Stimulated activated CD8-positive, alpha-beta memory T cell treated with anti-CD3 and anti-CD28 coated beads, Interleukin-4, amount 100 ng/mL, for 4 hours (primary cell): ENCODE data around the gene TLR3.
"Not testable (repeated sequence)": the region's sequence is repeated elsewhere in the genome, so short reads cannot be mapped to it uniquely, and the experiment has no call there.

Source experiments
- DNase-seq, 2 donors: peaks; one replicate each; pipeline ENCODE4 v3.0.0-alpha.2; 2020; ENCODE audit warnings: low read depth in 2 of 2, low spot score in 1 of 2

The TLR3 gene

DNA sequence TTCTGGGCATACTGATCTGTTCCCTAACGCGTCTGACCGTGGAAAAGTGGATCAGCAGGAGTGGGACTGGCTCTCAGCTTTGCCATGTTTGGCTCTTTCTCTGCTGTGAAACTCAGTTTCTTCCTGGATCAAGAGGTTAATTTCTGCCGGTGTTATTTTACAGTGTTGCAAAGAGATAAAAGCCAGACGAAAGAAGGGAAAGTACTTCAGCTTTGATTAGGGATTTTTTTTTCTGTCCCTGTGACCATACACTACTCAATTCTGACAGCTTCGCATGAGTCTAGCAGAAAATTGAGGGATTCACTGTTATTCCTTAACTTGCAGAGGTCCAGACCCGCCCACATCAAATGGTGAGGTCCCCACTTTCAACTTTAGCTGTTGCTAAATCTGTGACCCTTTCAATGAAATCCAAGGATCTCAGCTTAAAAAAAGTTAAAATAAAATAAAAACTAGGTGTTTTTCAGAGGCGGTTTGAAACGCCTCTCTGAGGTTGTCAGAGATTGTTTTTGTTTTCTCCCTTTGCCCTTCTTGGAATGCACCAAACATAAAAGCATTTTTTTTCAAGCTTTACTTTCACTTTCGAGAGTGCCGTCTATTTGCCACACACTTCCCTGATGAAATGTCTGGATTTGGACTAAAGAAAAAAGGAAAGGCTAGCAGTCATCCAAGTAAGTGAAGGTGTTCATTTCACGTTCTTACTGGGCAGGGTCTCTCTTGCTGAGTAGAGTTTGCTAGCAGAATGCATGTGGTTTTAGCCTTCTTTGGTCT lies at the start of gene TLR3:
TLR3 (plus strand) TSS at position 576 of the 768 bp plus-strand sequence. CDS start 7,464 bp downstream, outside the sequence.
- DNase-seq = no peak

DNA sequence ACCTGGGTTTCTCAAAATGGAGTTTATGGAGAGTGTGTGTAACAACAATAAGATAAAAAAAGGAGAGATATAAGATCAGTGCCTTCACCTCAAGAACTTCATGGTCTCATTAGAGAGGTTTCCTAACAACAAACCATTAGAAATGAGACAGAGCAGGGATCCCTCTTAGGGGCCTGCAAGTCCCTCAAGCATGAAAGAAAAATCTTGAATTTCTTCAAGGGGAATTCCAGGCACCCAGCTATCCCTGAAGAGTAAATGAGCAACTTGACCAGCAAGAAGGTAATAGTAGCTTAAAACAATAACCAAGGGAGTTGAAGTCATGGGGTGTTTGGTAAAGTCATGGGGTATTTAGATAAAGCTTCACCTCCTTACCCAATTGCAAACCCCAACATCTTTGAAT lies 49.7 kb upstream of the TLR3 start:
- DNase-seq = no peak

DNA sequence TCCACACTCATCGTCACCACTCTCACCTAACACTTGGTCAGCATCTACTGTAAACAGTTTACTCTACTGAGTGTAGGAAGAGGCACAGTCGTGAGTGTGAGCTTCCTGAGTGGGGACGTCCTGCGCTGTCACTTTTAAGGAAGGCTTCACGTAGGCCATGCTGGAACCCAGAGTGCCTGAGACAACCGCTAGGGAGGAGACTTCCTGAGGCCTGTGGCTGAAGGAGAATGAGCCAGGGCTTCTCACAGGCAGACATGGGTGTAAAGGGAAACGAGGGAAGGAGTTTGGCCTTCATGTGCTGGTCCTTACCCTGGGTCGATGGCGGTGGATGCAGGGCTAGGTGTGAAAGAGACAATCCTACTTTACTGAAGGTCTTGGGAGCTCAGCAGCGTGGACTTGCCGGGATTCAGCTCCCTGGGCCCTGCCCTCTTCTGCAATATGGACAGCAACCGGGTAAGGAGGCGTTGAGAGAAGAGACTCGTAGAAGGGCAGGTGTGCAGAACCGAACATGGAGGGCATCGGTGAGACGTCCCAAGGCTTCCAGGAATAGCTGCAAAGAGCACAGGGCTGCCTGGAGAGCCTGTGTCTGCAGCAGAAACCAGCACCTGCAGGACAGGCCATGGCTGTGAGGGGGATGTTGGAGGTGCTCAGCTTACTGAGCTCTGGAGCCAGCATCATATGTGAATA lies 48.7 kb upstream of the TLR3 start:
- no peak for DNase-seq

DNA sequence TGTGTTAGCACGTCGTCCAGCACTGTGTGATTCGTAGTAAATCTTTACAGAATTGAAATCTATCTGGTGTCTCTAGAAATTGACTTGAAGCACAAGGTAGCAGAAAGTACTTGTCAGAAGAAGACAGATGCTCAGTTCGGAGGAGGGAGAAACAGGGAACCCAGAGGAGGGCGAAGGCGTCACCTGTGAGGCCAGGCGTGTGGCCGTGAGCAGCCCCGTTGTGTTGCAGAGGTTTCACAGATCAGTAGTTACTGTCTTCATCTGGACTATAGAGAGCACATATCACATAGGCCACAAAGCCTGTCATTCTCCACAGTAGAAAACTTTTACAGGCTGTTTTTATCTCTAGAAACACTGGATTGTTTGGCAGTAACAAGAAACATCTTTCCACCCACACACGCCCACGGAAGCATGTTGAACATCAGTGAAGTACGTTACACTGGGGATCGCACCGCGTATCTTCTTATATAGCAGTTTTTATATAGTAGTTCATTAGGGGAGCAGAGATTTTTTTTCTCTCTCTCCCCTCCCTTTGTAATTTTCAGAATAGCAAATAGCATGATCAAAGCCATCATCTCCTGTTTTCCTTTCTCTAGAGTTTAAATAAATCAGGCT lies 48.1 kb upstream of the TLR3 start:
- no peak for DNase-seq

DNA sequence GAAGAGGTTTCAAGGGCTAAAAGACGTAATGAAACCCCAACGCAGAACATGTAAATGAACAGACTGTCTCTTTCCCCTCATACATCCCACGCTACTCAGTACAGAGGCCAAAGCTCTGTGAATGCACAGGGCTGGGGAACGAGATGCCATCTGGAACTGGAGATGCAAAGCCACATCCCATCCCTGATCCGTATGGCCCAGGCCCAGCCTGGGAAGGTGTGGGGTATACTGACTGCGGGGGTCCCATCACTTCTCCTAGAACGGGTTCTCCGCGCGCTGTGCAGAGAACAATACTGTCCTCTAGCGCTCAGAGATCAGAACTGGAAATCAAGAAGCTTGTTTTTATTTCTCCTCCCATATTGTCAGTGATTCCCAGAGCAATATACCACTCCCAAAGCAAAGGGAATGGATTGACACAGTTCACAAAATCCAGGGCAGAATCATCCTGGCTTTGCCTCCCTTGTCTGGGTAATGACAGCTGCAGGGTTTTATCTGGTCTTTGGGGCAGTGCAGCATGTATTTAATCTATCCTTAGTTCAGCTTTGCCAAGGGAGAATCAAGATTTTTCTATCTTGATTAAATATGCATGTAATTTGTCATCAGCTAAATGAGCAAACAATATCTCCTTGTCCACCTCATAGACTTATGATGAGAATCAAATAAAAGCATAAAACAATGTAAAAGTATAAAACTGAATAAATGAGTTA lies 47.3 kb upstream of the TLR3 start:
- no peak for DNase-seq

DNA sequence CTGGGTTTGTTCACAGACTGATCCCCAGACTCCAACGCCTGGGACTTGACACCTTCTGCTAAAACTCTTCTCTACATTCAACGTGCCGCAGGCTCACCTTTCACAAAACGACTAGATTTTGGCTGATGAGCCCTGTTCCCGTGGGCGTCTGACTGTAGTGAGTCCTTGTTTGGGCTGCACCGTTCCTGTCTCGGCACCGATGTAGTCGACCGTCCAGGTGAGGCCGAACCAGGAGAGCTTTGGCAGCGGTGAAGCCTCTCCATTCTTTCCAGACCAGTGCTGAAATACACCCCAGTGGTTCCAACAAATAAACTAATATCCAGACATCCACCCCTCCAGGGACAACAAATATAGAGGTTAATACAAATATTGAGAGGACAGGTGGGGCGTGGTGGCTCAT lies 45.0 kb upstream of the TLR3 start:
- no peak for DNase-seq

DNA sequence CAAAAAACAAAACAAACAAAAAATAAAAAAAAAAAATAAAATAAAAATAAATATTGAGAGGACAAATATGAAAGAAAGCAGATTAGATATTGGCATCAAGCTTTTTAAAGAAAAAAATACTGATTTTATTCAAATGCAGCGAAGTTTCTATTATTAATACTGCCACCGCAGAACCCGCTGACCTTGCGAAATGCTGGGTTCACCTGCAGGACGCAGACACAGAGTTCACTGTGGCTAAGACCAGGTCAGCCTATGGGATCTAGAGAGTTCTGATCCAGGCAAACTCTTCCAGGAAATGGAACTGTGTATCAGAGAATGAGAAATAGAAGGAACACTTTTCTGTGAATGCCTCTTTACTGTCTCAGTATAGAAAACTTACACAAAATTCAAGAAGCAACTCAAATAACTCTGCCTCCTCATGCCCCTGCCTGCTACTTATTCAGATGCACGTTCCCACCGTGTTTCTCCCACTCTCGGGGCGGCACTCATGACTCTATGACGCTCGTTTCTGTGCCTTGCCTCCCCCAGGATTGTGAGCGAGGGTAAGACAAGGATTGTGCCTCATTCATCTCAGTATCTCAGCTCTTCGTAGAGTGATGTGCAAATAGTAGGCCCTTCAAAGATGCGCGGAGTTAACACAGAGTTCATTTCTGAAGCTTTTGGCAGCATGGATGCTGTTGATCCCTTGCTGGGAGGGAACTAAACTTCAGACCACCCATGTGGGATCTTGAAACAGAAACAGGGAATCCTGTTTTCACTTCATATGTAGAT lies 44.1 kb upstream of the TLR3 start:
- no peak for DNase-seq

DNA sequence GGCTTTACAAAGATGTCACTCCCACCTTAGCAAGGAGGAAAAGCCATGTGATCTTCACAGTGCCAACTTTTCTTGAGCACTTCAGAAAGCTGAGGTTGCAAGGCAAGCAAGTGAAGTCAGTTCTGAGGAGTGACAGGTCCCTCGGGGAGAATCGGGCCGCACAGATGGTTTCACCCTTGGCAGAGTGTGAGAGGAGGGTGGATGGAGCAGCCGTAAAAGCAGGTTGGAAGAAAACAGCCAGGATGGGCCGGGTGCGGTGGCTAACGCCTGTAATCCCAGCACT lies 43.6 kb upstream of the TLR3 start:
- DNase-seq = no peak

DNA sequence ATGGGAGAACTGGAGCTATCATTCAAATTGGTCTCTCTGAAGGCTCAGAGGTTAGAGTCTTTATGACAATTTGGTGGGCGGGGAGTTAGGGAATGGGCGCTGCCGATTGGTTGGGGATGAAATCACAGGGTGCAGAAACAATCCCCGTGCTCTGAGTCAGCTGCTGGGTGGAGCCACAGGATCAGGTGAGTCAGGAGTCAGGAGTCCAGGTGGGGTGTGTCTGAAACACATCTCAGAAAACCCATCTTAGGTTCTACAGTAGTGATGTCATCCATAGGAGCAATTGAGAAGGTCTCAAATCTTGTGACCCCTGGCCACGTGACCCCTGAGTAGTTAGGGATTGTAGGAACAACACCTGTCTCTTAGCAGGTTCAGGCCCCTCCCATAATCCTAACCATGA lies 41.6 kb upstream of the TLR3 start:
- no peak for DNase-seq

DNA sequence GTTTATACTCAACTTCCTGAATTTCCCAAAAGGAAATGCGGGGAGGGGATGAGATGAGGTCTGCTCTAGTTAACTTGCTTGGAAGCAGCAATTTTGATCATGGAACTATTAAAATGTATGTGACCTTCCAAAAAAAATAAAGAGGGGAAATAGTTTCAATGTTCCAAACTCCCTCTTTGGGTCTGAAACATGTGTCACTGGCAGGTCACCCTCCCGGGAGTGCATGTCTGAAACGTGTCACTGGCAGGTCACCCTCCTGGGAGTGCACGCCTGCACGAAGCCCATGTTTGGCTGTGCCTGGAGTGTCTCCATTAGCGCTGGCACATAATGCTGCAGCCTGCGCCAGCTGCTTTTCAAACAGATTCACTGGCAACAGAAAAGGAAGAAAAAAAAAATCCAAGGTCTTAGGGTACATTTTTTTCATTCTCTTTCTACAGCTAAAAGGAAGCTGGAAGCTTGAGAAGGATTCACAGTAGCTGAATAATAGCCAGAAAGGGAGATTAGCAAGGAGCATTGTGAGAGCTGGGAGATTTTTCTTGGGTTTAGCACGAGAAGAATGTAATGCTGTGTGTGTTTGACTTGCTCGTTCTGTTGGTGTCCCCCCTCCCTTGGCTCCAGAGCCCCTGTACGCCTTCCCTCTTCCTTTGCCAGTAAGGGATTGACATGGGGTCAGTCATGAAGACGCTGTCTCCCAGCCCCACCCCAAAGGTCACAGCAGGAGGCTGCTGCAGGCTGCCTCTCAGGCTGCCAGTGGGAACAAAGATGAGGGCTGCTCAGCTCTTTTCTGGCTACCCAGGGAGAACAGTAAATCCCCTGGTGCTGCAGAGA lies 39.2 kb upstream of the TLR3 start:
- no peak for DNase-seq

DNA sequence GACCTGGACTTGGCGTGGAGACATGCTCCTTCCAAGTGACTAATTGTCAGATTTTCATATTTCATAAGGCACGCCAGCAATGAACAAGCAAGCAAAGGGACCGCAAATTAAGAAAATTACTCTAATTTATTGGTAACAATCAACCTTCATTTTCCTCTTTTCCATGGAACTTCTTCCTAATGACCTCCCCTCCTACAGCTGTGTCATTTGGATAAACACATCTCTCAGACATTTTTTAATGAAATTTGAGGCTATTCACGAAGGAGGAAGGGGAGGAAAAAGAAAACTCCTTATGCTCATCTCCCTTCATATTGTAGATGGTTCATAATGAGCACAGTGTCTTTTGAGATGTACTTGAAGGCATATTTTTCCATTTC lies 38.6 kb upstream of the TLR3 start:
- no peak for DNase-seq

DNA sequence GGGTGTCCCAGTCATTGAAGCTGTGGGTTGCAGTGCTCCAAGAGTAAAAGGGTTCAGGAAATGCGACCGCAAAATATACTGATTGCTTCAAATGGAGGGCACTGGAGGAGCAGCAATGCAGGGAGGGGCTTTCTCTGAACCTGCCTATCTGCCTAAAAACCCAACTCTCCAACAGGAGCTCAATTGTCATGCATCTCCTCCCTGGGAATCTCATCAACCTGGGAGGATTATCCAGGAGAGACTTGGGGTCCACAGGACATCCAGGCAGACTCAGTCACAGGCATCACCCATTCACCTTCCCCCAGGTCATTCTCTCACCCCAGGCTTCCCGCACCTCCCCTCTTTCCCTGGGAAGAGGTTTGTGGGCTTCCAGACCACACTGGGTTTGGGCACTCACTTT lies 38.2 kb upstream of the TLR3 start:
- DNase-seq = no peak

DNA sequence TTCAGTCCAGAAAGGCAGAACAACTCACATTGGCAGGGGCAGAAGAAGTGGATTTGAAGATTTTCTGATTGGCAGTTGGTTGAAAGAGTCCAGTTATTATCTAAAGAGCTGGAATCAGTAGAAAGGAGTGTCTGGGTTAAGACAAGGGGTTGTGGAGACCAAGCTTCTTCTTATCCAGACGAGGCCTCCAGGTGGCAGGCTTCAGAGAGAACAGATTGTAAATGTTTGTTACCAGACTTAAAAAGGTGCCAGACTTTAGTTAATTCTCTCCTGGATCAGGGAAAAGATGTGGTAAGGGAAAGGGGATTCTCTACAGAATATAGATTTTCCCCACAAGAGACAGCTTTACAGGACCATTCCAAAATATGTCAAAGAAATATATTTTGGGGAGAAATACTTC lies 36.7 kb upstream of the TLR3 start:
- DNase-seq = no peak

DNA sequence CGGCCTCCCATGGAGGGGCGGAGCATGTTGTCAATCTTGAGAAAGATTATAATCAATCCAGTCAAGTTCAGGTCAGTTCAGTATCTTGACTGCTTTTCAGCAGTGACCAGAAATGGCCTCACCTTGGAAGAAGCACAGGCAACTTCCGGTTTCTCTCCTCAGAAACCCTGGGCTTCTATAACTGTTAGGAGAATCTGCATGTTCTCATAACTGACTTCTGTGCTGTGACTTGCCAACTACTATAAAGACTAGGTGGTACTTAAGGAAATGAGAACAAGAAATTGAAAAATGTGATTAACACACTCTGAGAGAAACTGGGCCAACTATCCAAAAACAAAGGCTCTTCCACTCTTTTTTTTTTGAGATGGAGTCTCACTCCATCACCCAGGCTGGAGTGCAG lies 35.9 kb upstream of the TLR3 start:
- DNase-seq = no peak

DNA sequence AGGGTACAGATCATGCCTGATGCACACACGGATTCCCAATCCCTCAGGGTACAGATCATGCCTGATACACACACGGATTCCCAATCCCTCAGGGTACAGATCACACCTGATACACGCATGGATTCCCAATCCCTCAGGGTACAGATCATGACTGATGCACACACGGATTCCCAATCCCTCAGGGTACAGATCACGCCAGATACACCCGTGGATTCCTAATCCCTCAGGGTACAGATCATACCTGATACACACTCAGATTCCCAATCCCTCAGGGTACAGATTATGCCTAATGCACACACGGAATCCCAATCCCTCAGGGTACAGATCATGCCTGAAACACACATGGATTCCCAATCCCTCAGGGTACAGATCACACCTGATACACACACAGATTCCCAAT lies 34.3 kb upstream of the TLR3 start:
- DNase-seq = not testable (repeated sequence)

DNA sequence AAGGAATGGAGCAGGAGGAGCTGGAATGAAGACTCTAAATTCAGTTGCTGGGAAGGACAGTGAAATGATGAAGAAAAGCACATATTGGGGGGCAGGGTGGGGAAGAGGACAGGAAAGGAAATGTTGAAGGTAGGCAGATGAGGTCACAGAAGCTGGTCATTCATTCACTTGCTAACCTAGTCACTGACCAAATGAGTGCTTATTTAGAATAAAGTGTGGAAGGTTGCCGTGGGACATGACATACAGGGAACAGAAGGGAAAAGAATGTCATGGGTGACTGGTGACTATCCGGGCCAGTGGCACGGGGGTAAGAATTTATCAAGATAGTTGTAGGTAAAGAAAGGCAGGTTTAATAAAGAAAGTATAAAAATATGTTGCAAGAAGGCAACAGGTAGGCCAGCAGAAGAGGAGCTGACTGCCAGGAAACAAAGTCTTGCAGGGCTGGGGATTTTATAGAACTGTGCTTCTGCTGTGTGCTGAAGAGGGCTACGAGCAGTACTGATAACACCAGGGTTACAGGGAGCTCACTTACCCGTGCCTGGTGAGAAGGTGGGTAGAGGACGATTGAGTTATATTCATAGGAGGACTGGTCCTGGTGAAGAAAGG lies 31.9 kb upstream of the TLR3 start:
- no peak for DNase-seq

DNA sequence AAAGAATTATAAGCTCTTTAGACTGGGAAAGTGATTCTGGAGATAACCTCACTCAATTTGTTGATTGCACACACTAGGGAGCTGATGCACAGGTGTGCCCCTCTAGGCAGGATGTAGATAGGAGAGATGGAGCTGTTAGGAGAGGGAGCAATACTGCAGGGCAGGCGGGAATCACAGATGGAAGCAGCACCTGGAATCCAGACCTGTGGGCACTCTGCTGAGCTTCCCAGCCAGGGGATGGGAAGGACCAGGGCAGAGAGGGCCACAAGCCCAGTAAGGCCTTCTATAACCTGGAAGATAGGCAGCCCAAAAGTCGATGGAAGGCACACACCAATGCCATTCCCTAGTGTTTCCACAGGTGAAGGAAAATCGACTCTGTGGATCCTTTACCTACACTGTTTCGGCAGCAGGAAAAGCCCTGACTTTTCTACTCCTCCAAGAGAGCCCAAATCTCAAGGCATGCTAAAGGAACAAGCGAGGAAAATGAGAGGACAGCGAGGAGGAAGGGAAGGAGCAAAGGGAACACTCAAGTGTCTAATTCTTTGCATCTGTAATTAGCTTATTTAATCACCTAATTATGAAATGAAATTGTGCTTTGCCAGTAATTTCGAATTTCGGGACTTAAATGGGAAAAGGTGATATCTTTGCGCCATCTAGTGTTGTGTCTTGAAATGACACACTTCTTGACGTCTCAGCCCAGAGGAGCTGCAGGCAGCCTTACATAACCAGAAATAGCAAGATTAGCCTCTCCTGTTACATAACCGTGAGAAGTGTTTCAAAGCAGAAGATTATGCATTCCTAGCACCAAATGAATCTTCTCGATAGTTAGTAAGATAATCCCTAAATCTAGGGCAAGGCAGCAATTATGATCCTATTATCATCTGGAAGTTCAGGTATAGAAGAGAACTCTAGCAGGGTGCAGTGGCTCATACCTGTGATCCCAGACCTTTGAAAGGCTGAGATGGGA lies 31.0 kb upstream of the TLR3 start:
- no peak for DNase-seq

DNA sequence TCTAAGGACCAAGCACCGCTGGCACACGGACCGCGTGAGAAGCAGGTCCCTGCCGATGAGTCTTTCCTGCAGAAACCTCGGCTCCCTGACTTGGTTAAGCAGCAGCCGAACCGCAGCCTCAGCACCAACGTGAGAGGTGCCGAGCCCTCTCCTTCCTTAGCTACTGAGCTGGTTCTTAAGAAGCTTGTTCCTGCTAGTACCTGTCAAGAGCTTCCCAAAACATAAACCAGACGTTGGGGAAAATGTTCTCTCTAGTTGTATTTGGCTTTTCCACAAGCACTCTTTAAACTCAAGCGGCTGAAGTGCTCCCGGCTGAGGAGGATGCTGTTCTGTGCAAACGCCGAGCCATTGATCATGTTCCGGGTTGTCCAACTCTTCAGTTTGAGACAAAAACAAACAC lies 29.3 kb upstream of the TLR3 start:
- DNase-seq = no peak

DNA sequence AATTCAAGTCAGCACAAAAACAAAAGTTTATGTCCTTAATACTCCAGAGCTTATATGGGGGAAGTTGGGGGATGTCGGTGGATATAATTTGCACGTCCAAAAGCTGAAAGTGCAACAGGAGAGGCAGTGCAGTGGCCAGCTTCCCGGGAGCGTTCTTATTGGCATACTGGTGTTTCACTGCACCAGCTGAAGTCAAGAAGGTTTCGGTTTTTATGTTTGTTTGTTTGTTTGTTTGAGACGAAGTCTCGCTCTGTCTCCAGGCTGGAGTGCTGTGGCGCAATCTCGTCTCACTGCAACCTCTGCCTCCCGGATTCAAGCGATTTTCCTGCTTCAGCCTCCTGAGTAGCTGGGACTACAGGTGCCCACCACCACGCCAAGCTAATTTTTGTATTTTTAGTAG lies 28.6 kb upstream of the TLR3 start:
- no peak for DNase-seq
